CD4-positive, alpha-beta memory T cell (primary cell): ENCODE data around the gene CD2AP. TPM values are rescaled to one million over a fixed set of nuclear protein-coding genes. Genes with fewer than 3 reads are reported as not detected.
"Not testable (repeated sequence)": the region's sequence is repeated elsewhere in the genome, so short reads cannot be mapped to it uniquely, and the experiment has no call there.

Experiments
- CTCF ChIA-PET: fragments of 350-600 bp; sonication (Branson Sonifier 250); formaldehyde crosslinking; loops from one replicate; lab custom pipeline; 2021; ENCODE audit warnings: inconsistent platforms; ENCODE audit not compliant: partially characterized antibody; lab: Charles Lee
- POLR2A ChIA-PET: fragments of 350-600 bp; sonication (Branson Sonifier 250); formaldehyde crosslinking; loops from one replicate; lab custom pipeline; 2021; ENCODE audit not compliant: partially characterized antibody; lab: Charles Lee
- DNase-seq, 5 donors: peaks; one replicate each; pipeline versions ENCODE4 v3.0.0 to v3.0.0-alpha.2; 2020 to 2022; ENCODE audit warnings: mixed read lengths in 1 of 5
- H3K27ac ChIP-seq: one replicate; pipeline ENCODE4 v1.7.0; 2013; ENCODE audit warnings: low read depth, low read length
- H3K27me3 ChIP-seq: 2 replicates; pipeline ENCODE4 v1.7.0; 2013; ENCODE audit warnings: mild to moderate bottlenecking, low read length, moderate library complexity; ENCODE audit not compliant: insufficient read depth
- H3K36me3 ChIP-seq: 2 replicates; pipeline ENCODE4 v1.7.0; 2013; ENCODE audit warnings: mild to moderate bottlenecking, low read length, moderate library complexity; ENCODE audit not compliant: insufficient read depth
- H3K4me1 ChIP-seq: 2 replicates; pipeline ENCODE4 v1.7.0; 2013; ENCODE audit warnings: mild to moderate bottlenecking, low read length, moderate library complexity; ENCODE audit not compliant: insufficient read depth
- H3K4me3 ChIP-seq, 2 donors: one replicate each; pipeline ENCODE4 v1.7.0; 2013; ENCODE audit warnings: low read length in 2 of 2, mild to moderate bottlenecking in 1 of 2
- H3K9me3 ChIP-seq, 2 donors: one replicate each; pipeline ENCODE4 v1.7.0; 2013; ENCODE audit warnings: low read length in 2 of 2, control low read depth in 1 of 2; ENCODE audit not compliant: control insufficient read depth in 1 of 2
- H3K27ac Mint-ChIP-seq, 7 donors: one replicate each; pipeline ENCODE4 v1.8.0; 2020 to 2021; ENCODE audit warnings: mixed read lengths in 7 of 7, mild to moderate bottlenecking in 6 of 7, inconsistent platforms in 3 of 7, moderate library complexity in 3 of 7
- H3K27me3 Mint-ChIP-seq, 2 donors: one replicate each; pipeline ENCODE4 v1.8.0; 2020 to 2021; ENCODE audit warnings: mixed read lengths in 2 of 2
- H3K36me3 Mint-ChIP-seq, 2 donors: one replicate each; pipeline ENCODE4 v1.8.0; 2020 to 2021; ENCODE audit warnings: mixed read lengths in 2 of 2, inconsistent platforms in 1 of 2, mild to moderate bottlenecking in 1 of 2
- H3K4me1 Mint-ChIP-seq, 4 donors: one replicate each; pipeline ENCODE4 v1.8.0; 2020 to 2021; ENCODE audit warnings: mixed read lengths in 4 of 4, mild to moderate bottlenecking in 1 of 4
- H3K4me3 Mint-ChIP-seq, 8 donors: one replicate each; pipeline ENCODE4 v1.8.0; 2020 to 2021; ENCODE audit warnings: mixed read lengths in 8 of 8, mild to moderate bottlenecking in 7 of 8, moderate library complexity in 6 of 8, inconsistent platforms in 3 of 8
- H3K9me3 Mint-ChIP-seq, 8 donors: one replicate each; pipeline ENCODE4 v1.8.0; 2020 to 2021; ENCODE audit warnings: mixed read lengths in 8 of 8, mild to moderate bottlenecking in 5 of 8, inconsistent platforms in 3 of 8, moderate library complexity in 1 of 8
- intact Hi-C: fragments of 100-400 bp; cut with micrococcal nuclease; formaldehyde crosslinking; loops from one replicate; pipeline ENCODE4 v1.15.1; 2023
- polyA plus RNA-seq, 2 donors: library from polyadenylated mRNA; unstranded; fragments of 300-500 nt; fragmentation: Illumina TruSeq; gene quantifications; one replicate each; pipeline ENCODE4 v1.2.3, GENCODE V29; 2021
- total RNA-seq, 2 experiments: library from RNA; stranded (reverse); gene quantifications; one replicate each; pipeline ENCODE4 v1.2.3, GENCODE V29; 2021

Gene CD2AP
- total and polyA plus RNA-seq, 4 experiments from 2014 or later, result 3.5 to 25.8 (median 17.1) TPM

DNA sequence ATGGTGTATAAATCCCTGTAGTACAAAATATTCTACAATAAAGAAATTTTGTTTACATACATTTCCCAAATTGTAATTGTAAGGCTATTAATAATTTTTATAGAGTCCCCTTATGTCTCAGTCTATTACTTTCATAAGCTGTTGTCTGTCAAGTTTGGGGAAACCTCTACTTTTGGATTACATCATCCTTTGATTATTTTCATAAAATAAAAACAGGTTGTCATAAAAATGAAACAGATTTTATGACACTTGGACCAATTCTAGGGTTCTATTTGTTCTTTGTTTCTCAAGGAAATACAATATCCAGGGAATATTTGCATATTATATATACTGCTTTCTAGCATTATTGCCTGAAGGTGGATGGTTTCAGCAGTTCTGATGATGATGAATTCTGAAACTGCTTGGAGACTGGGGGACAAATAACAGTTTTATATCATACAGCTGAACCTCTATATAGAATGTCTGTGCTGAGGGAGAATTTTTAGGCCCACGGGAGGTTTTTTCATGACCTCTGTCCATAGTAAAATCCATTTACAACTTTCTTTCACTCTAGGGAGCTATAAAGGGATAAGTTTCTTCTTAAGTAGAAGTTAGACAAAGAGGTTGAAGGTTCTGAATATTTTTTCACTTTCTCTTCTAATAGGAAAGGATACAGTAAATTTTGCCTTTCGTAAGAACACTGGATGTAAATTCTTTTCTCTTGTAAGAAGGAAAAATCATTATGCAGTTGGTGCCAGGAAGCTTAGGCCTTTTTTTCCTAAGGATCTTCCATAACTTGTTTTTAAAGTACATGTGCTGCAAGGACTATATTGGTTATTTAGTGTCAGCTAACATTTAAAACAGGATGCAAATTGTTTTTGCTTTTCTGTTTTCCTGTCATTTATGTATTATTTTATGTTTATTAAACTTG lies 58.0 kb downstream of the CD2AP start:
- Histone ChIP-seq H3K9me3 (no peaks in the 10 kb centered on the region), H3K36me3 (peaks cover 6% of the 10 kb centered on the region), H3K27ac (no peak overlapping the region), H3K27me3 (no peaks in the 10 kb centered on the region), H3K4me1 (no peaks in the 10 kb centered on the region), H3K4me3 (no peak overlapping the region)
- ChIA-PET POLR2A (interaction anchor here (0.9 kb wide), 1 partner anchor 58 kb away, joined by 3 read pairs; the partner anchor contains the start of gene CD2AP), CTCF (no interaction called here)
- H3K36me3 Mint-ChIP-seq, result peaks cover 19 to 48% of the 10 kb centered on the region in 2 donors
- H3K9me3 Mint-ChIP-seq, result no peaks in the 10 kb centered on the region
- H3K27me3 Mint-ChIP-seq, result no peaks in the 10 kb centered on the region
- peaks cover 4 to 11% (median 8%) of the 10 kb centered on the region in 4 donors for H3K4me1 Mint-ChIP-seq
- H3K27ac Mint-ChIP-seq, result peak overlapping the region in 2 of 7 donors; percentile 39 to 71
- no peak overlapping the region for H3K4me3 Mint-ChIP-seq
- DNase-seq, result no peak
- intact Hi-C loops, result no loop called here

DNA sequence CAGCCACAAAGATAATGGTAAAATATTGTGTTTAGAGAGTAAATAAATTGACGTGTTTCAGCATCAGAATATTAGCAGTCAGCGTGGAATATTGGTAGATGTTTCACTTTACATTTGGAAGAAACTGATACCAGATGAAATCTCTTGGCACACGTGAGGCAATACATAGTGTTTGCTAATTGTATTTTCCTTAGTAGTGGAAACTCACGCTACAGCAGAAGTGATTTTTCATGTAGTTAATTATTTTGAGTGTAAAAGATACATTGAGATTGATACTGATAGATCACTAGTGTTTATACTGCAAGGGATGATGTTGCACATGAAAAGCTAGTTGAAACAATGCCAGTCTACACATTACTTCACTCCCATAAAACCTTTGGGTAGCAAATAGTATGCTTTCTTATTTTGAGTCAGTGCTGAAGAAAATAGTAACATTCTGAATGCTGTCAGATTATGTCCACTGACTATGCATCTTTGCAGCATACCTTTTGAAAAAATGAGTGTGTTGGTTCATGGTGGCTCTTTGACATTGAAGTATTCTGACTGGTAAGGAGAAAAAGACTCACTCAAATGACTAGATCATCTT lies 59.3 kb downstream of the CD2AP start:
- Mint-ChIP-seq H3K27me3 (no peaks in the 10 kb centered on the region), H3K9me3 (no peaks in the 10 kb centered on the region), H3K4me1 (peaks cover 4 to 13% (median 8%) of the 10 kb centered on the region in 4 donors), H3K4me3 (no peak overlapping the region), H3K27ac (peak overlapping the region in 1 of 7 donors; percentile 19), H3K36me3 (peaks cover 21 to 51% of the 10 kb centered on the region in 2 donors)
- no peaks in the 10 kb centered on the region for H3K9me3 ChIP-seq
- intact Hi-C loops, result no loop called here
- H3K36me3 ChIP-seq, result peaks cover 6% of the 10 kb centered on the region
- H3K4me1 ChIP-seq, result no peaks in the 10 kb centered on the region
- no peak overlapping the region for H3K27ac ChIP-seq
- DNase-seq, result no peak
- H3K27me3 ChIP-seq, result no peaks in the 10 kb centered on the region
- POLR2A ChIA-PET, result interaction anchor here (0.9 kb wide), 1 partner anchor 59 kb away, joined by 3 read pairs; the partner anchor contains the start of gene CD2AP
- H3K4me3 ChIP-seq, result no peak overlapping the region
- CTCF ChIA-PET, result no interaction called here

- Histone ChIP-seq H3K4me3 (no peak overlapping the region), H3K4me1 (no peaks in the 10 kb centered on the region), H3K27ac (no peak overlapping the region), H3K36me3 (peaks cover 5% of the 10 kb centered on the region), H3K27me3 (no peaks in the 10 kb centered on the region), H3K9me3 (no peaks in the 10 kb centered on the region)
- Mint-ChIP-seq H3K9me3 (peaks cover 0 to 3% (median 0%) of the 10 kb centered on the region in 8 donors), H3K27me3 (no peaks in the 10 kb centered on the region), H3K27ac (no peak overlapping the region), H3K4me1 (peaks cover 0 to 5% (median 2%) of the 10 kb centered on the region in 4 donors), H3K4me3 (no peak overlapping the region), H3K36me3 (peaks cover 47 to 59% of the 10 kb centered on the region in 2 donors)
- intact Hi-C loops, result no loop called here
- DNase-seq, result no peak
- ChIA-PET CTCF (no interaction called here), POLR2A (no interaction called here)
Measured at GRCh38 chr6:47545223-47545622, 67.6 kb downstream of the CD2AP start.

DNA sequence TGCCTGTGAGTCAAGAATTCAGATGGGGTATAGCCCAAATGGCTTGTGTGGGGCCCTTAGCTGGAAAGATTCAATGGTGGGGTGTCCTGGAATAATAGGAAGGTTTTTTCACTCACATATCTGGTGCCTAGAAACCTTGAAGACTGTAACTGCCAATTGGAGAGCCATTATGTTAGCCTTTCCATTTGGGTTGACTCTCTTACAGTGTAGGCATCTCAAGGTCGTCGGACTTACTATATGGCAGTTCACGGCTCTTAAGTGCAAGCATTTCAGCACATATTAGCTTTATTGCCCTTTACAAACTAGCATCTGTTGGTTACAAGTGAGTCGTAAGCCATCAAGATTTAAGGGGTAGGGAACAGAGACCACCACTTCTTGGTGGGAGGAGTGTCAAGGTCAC lies 74.1 kb downstream of the CD2AP start:
- Histone ChIP-seq H3K4me3 (no peak overlapping the region), H3K36me3 (no peaks in the 10 kb centered on the region), H3K27ac (no peak overlapping the region), H3K27me3 (no peaks in the 10 kb centered on the region), H3K9me3 (no peaks in the 10 kb centered on the region), H3K4me1 (no peaks in the 10 kb centered on the region)
- intact Hi-C loops, result no loop called here
- Mint-ChIP-seq H3K4me3 (no peak overlapping the region), H3K27me3 (no peaks in the 10 kb centered on the region), H3K27ac (peak overlapping the region in 2 of 7 donors; percentile 3 to 11), H3K4me1 (peaks cover 0 to 5% (median 2%) of the 10 kb centered on the region in 4 donors), H3K36me3 (peaks cover 31 to 49% of the 10 kb centered on the region in 2 donors), H3K9me3 (peaks cover 0 to 3% (median 0%) of the 10 kb centered on the region in 8 donors)
- ChIA-PET POLR2A (no interaction called here), CTCF (no interaction called here)
- no peak for DNase-seq

GRCh38 chr6:47552319-47552718 lies 74.7 kb downstream of the CD2AP start:
- Histone ChIP-seq H3K27me3 (no peaks in the 10 kb centered on the region), H3K4me1 (no peaks in the 10 kb centered on the region), H3K27ac (no peak overlapping the region), H3K4me3 (no peak overlapping the region), H3K36me3 (no peaks in the 10 kb centered on the region), H3K9me3 (no peaks in the 10 kb centered on the region)
- no peaks in the 10 kb centered on the region for H3K27me3 Mint-ChIP-seq
- DNase-seq, result no peak
- no peak overlapping the region for H3K4me3 Mint-ChIP-seq
- H3K36me3 Mint-ChIP-seq, result peaks cover 30 to 51% of the 10 kb centered on the region in 2 donors
- H3K27ac Mint-ChIP-seq, result peak overlapping the region in 3 of 7 donors; percentile 10 to 73 (median 57)
- intact Hi-C loops, result no loop called here
- CTCF ChIA-PET, result no interaction called here
- H3K9me3 Mint-ChIP-seq, result peaks cover 0 to 3% (median 2%) of the 10 kb centered on the region in 8 donors
- POLR2A ChIA-PET, result no interaction called here
- peaks cover 0 to 5% (median 2%) of the 10 kb centered on the region in 4 donors for H3K4me1 Mint-ChIP-seq

- H3K4me1 Mint-ChIP-seq, POLR2A ChIA-PET, H3K36me3 ChIP-seq, H3K27ac ChIP-seq, CTCF ChIA-PET, H3K27me3 Mint-ChIP-seq, H3K4me3 Mint-ChIP-seq, intact Hi-C loops, H3K9me3 ChIP-seq, H3K9me3 Mint-ChIP-seq, H3K27ac Mint-ChIP-seq, H3K4me1 ChIP-seq, H3K4me3 ChIP-seq, H3K27me3 ChIP-seq, DNase-seq: not testable (repeated sequence)
- H3K36me3 Mint-ChIP-seq, result peaks cover 30 to 50% of the 10 kb centered on the region in 2 donors
Measured at GRCh38 chr6:47553243-47553642, 75.7 kb downstream of the CD2AP start.

GRCh38 chr6:47556459-47556858 lies 78.9 kb downstream of the CD2AP start:
- H3K27me3 Mint-ChIP-seq, H3K9me3 Mint-ChIP-seq, intact Hi-C loops, H3K36me3 ChIP-seq, H3K4me3 Mint-ChIP-seq, H3K4me1 ChIP-seq, CTCF ChIA-PET, POLR2A ChIA-PET, H3K4me3 ChIP-seq, H3K9me3 ChIP-seq, H3K27ac Mint-ChIP-seq, H3K27ac ChIP-seq, DNase-seq, H3K27me3 ChIP-seq: not testable (repeated sequence)
- H3K36me3 Mint-ChIP-seq, result peaks cover 39 to 64% of the 10 kb centered on the region in 2 donors
- H3K4me1 Mint-ChIP-seq, result peaks cover 6 to 15% (median 8%) of the 10 kb centered on the region in 4 donors
